ENCODE data around the gene LRIT3.

DNA sequence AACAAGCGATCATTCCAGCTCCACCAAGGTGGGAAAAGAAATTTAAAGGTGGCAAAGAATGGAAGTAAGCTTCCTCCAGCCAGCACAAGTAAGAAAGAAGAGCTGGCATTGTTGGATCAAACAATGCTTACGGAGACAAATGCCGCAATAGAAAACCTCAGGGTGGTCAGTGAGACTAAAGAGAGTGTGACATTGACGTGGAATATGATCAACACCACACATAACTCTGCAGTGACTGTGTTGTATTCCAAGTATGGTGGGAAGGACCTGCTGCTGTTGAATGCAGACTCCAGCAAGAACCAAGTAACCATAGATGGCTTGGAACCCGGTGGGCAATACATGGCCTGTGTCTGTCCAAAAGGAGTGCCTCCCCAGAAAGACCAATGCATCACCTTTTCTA lies 22.2 kb downstream of the LRIT3 start:
- TF ChIP-seq, protein P1, sequence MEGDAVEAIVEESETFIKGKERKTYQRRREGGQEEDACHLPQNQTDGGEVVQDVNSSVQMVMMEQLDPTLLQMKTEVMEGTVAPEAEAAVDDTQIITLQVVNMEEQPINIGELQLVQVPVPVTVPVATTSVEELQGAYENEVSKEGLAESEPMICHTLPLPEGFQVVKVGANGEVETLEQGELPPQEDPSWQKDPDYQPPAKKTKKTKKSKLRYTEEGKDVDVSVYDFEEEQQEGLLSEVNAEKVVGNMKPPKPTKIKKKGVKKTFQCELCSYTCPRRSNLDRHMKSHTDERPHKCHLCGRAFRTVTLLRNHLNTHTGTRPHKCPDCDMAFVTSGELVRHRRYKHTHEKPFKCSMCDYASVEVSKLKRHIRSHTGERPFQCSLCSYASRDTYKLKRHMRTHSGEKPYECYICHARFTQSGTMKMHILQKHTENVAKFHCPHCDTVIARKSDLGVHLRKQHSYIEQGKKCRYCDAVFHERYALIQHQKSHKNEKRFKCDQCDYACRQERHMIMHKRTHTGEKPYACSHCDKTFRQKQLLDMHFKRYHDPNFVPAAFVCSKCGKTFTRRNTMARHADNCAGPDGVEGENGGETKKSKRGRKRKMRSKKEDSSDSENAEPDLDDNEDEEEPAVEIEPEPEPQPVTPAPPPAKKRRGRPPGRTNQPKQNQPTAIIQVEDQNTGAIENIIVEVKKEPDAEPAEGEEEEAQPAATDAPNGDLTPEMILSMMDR (conservative IDR thresholded peaks at IDR 0.05; ENCODE audit: low read depth, low read length) = no peak
- no peak for TF ChIP-seq EZH2 (IDR thresholded peaks at IDR 0.05; ENCODE audit: borderline replicate concordance, low read depth, low read length, poor library complexity, severe bottlenecking)
